Caco-2 (cell line): ENCODE data around the gene ABHD6. TPM values are rescaled to one million over a fixed set of nuclear protein-coding genes. Genes with fewer than 3 reads are reported as not detected.

ENCODE experiments used
- BruUV-seq: library from RNA; stranded (reverse); fragments of 400-500 nt; replicated peaks from 2 replicates; lab custom pipeline; 2021; lab: Mats Ljungman, UMichigan
- CTCF ChIA-PET: fragments of 300-600 bp; sonication (Branson Sonifier 250); formaldehyde crosslinking; loops from one replicate; lab custom pipeline; 2022; ENCODE audit warnings: antibody characterized with exemption; lab: Charles Lee
- POLR2A ChIA-PET: fragments of 300-600 bp; sonication (Branson Sonifier 250); formaldehyde crosslinking; loops from one replicate; lab custom pipeline; 2022; ENCODE audit warnings: antibody characterized with exemption; lab: Charles Lee
- DNase-seq, 2 experiments: peaks; one replicate each; pipeline versions ENCODE4 v3.0.0 to v3.0.0-alpha.2; 2020 to 2022
- H3K27me3 ChIP-seq: replicated peaks from 2 replicates; pipeline ENCODE4 v1.6.0; 2011; ENCODE audit warnings: low read length; ENCODE audit not compliant: control insufficient read depth, insufficient read depth
- H3K36me3 ChIP-seq: 2 replicates; pipeline ENCODE4 v1.5.1; 2011; ENCODE audit warnings: low read length; ENCODE audit not compliant: control insufficient read depth, insufficient read depth
- H3K4me1 ChIP-seq: fragments of 250-450 bp; sonication (Bioruptor Pico); 2 replicates; pipeline ENCODE4 v1.5.1; 2020; ENCODE audit warnings: mild to moderate bottlenecking
- H3K4me3 ChIP-seq: 2 replicates; pipeline ENCODE4 v1.5.1; 2011; ENCODE audit warnings: low read depth, mild to moderate bottlenecking, control low read depth, low read length
- H3K9me3 ChIP-seq: fragments of 250-450 bp; sonication (Bioruptor Pico); 2 replicates; pipeline ENCODE4 v1.5.1; 2020; ENCODE audit warnings: mild to moderate bottlenecking, moderate library complexity
- H3K27ac Mint-ChIP-seq: one replicate; pipeline ENCODE4 v1.8.0; 2022; ENCODE audit warnings: mixed read lengths; ENCODE audit not compliant: unreplicated experiment
- H3K27me3 Mint-ChIP-seq: one replicate; pipeline ENCODE4 v1.8.0; 2022; ENCODE audit warnings: mixed read lengths; ENCODE audit not compliant: insufficient read depth, unreplicated experiment
- H3K36me3 Mint-ChIP-seq: one replicate; pipeline ENCODE4 v1.8.0; 2022; ENCODE audit warnings: mild to moderate bottlenecking, mixed read lengths; ENCODE audit not compliant: insufficient read depth, unreplicated experiment
- H3K4me1 Mint-ChIP-seq: one replicate; pipeline ENCODE4 v1.8.0; 2022; ENCODE audit warnings: low read depth, mixed read lengths; ENCODE audit not compliant: unreplicated experiment
- H3K4me3 Mint-ChIP-seq: one replicate; pipeline ENCODE4 v1.8.0; 2022; ENCODE audit warnings: mild to moderate bottlenecking, moderate library complexity, mixed read lengths; ENCODE audit not compliant: unreplicated experiment
- H3K9me3 Mint-ChIP-seq: one replicate; pipeline ENCODE4 v1.8.0; 2022; ENCODE audit warnings: mixed read lengths; ENCODE audit not compliant: unreplicated experiment
- CTCF ChIP-seq, 2 experiments: fragments of 200-600 bp in 1 of 2; IDR thresholded peaks; 1 replicate in 1 of 2; 2 replicates in 1 of 2; pipeline versions ENCODE4 v1.5.1 to v1.8.0; 2011 to 2022; ENCODE audit warnings: antibody characterized with exemption in 1 of 2, control low read depth in 1 of 2, inconsistent platforms in 1 of 2, low read depth in 1 of 2, low read length in 1 of 2, mild to moderate bottlenecking in 1 of 2, moderate library complexity in 1 of 2; ENCODE audit not compliant: insufficient read depth in 1 of 2, severe bottlenecking in 1 of 2, unreplicated experiment in 1 of 2
- intact Hi-C: fragments of 100-400 bp; cut with micrococcal nuclease; formaldehyde crosslinking; loops from one replicate; pipeline ENCODE4 v1.10.0; 2022; ENCODE audit not compliant: unreplicated experiment
- total RNA-seq: library from RNA; stranded (reverse); gene quantifications from 2 replicates; pipeline ENCODE4 v1.2.3, GENCODE V29; 2022

The ABHD6 gene
- total RNA-seq, 1 experiment from 2014 or later, result 16.1 TPM

GRCh38 chr3:58250093-58250707 lies 12.6 kb downstream of the ABHD6 start:
- H3K36me3 Mint-ChIP-seq, result peaks cover 5% of the 10 kb centered on the region
- peaks cover 40% of the 10 kb centered on the region for H3K4me1 Mint-ChIP-seq
- BruUV-seq, result no TSS peak
- H3K27ac Mint-ChIP-seq, result peak overlapping the region; percentile 89
- Histone ChIP-seq H3K4me3 (no peak overlapping the region), H3K36me3 (peaks cover 1% of the 10 kb centered on the region; the same call in 1 of the 2 replicates), H3K9me3 (no peaks in the 10 kb centered on the region), H3K4me1 (peaks cover 39% of the 10 kb centered on the region), H3K27me3 (no peaks in the 10 kb centered on the region)
- H3K9me3 Mint-ChIP-seq, result no peaks in the 10 kb centered on the region
- CTCF ChIA-PET, result interaction anchor here (1.0 to 1.4 kb wide), 3 partner anchors 32 to 62 kb away, joined by 4 to 6 read pairs (median 5); no protein-coding TSS in a partner anchor
- POLR2A ChIA-PET, result interaction anchor here (1.1 to 1.2 kb wide), 2 partner anchors 12 to 56 kb away, joined by 3 to 6 read pairs; partner anchors contain the start of genes ABHD6, HTD2 and RPP14
- TF ChIP-seq CTCF (IDR thresholded peaks at IDR 0.05; ENCODE audit: insufficient read depth in 1 of 2, low read depth in 1 of 2, low read length in 1 of 2, severe bottlenecking in 1 of 2, unreplicated experiment in 1 of 2), result no peak
- intact Hi-C loops, result no loop called here
- no peak for DNase-seq
- H3K27me3 Mint-ChIP-seq, result no peaks in the 10 kb centered on the region
- H3K4me3 Mint-ChIP-seq, result peak overlapping the region; percentile 61

GRCh38 chr3:58251631-58252035 lies 14.0 kb downstream of the ABHD6 start:
- POLR2A ChIA-PET, result no interaction called here
- H3K9me3 Mint-ChIP-seq, result no peaks in the 10 kb centered on the region
- intact Hi-C loops, result no loop called here
- peaks cover 29% of the 10 kb centered on the region for H3K4me1 ChIP-seq
- no peak for DNase-seq
- peaks cover 28% of the 10 kb centered on the region for H3K4me1 Mint-ChIP-seq
- H3K36me3 ChIP-seq, result peaks cover 1% of the 10 kb centered on the region; the same call in 1 of the 2 replicates
- no peak overlapping the region for H3K4me3 Mint-ChIP-seq
- CTCF ChIA-PET, result no interaction called here
- no TSS peak for BruUV-seq
- no peaks in the 10 kb centered on the region for H3K9me3 ChIP-seq
- no peak overlapping the region for H3K27ac Mint-ChIP-seq
- no peaks in the 10 kb centered on the region for H3K27me3 ChIP-seq
- no peak overlapping the region for H3K4me3 ChIP-seq
- peaks cover 5% of the 10 kb centered on the region for H3K36me3 Mint-ChIP-seq
- TF ChIP-seq CTCF (IDR thresholded peaks at IDR 0.05; ENCODE audit: insufficient read depth in 1 of 2, low read depth in 1 of 2, low read length in 1 of 2, severe bottlenecking in 1 of 2, unreplicated experiment in 1 of 2), result no peak
- no peaks in the 10 kb centered on the region for H3K27me3 Mint-ChIP-seq

GRCh38 chr3:58254144-58254543 lies 16.6 kb downstream of the ABHD6 start:
- TF ChIP-seq CTCF (IDR thresholded peaks at IDR 0.05; ENCODE audit: insufficient read depth in 1 of 2, low read depth in 1 of 2, low read length in 1 of 2, severe bottlenecking in 1 of 2, unreplicated experiment in 1 of 2), result no peak
- Histone ChIP-seq H3K9me3 (no peaks in the 10 kb centered on the region), H3K4me3 (no peak overlapping the region), H3K4me1 (peaks cover 15% of the 10 kb centered on the region), H3K27me3 (no peaks in the 10 kb centered on the region), H3K36me3 (peaks cover 1% of the 10 kb centered on the region; the same call in 1 of the 2 replicates)
- Mint-ChIP-seq H3K27ac (no peak overlapping the region), H3K9me3 (no peaks in the 10 kb centered on the region), H3K36me3 (peaks cover 5% of the 10 kb centered on the region), H3K4me3 (no peak overlapping the region), H3K27me3 (no peaks in the 10 kb centered on the region), H3K4me1 (peaks cover 15% of the 10 kb centered on the region)
- ChIA-PET POLR2A (no interaction called here), CTCF (no interaction called here)
- BruUV-seq, result no TSS peak
- no peak for DNase-seq
- intact Hi-C loops, result no loop called here
